ENCODE measurements around the gene KCNIP2. TPM values are rescaled to one million over a fixed set of nuclear protein-coding genes. Genes with fewer than 3 reads are reported as not detected.
"Not testable (repeated sequence)": the region's sequence is repeated elsewhere in the genome, so short reads cannot be mapped to it uniquely, and the experiment has no call there.

KCNIP2 gene
- polyA plus RNA-seq, 10 donors = 2.4 to 8.0 (median 3.1) TPM

GRCh38 chr10:101828766-101829551 lies 14.6 kb downstream of the KCNIP2 start:
- DNase-seq = peak in 1 of 3 donors; percentile 43

DNA sequence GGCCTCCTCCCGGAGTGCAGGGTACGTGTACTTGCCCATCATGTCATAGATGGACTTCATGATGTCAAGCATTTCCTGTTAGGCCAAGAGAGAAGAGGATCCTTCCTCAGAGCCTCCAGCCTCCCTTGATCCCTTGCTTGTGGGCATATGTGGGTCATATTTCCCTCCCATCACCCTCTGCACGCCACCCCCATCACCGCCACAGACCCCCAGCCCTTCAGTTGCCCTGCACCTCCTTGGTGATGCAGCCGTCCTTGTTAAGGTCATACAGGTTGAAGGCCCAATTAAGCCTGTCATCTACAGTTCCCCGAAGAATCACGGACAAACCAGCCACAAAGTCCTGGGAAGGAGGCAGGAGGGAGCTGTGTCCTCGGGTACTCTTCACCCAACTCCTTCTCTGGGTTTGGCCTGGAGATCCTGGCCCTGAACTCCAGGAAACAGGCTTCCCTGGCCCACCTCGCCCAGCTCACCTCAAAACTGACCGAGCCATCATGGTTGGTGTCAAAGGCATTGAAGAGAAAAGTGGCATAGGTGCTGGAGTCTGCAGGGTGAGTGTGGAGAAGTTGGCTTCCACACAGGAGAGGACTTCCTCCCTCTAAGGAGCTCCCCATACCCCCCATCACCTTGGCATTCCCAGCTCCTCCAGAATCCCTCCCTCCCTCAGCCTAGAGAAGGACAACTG lies 15.5 kb downstream of the KCNIP2 start:
- DNase-seq = no peak

GRCh38 chr10:101826852-101827434 lies 16.7 kb downstream of the KCNIP2 start:
- no peak for DNase-seq

GRCh38 chr10:101824736-101825135 lies 18.9 kb downstream of the KCNIP2 start:
- no peak for DNase-seq

- DNase-seq = no peak
Observed at GRCh38 chr10:101818872-101819633, 24.5 kb downstream of the KCNIP2 start.

DNA sequence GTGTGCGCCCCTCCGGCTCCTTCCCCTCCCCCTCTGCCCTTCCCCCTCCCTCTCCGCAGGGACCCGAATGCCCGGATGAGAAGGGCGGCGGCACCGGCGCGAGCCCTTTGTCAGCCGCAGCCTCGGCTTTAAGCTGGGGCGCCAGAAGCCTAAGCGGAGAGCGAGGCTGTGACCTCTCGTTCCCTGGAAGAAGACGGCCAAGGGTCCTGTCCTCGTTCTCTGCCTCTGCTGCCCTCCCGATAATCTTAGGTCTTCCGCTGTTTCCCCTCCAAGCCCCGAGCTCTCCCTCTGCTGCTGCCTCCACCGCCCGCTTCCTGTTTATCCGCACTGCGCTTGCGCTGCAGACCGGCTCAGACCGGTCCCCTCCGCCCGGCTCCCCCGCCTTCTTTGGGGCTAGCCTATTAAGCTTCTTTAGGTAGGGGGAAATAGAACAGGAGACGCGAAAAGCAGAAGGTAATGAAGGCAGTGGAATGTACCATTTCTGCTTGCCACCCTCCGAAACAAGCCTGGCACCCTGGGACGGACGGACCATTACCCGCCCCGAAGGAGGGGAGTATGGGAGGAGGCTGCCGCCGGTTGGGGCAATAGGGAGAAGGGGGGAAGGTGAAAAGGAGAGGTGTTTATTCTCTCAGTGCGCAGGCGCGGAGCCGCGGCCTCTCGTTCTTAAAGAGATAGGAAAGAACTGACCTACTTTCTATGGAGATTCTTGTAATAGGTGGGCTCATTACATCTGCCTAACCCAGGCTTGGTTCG lies 25.3 kb downstream of the KCNIP2 start, which contains the start of gene OGA:
TSS of gene OGA (minus strand) at position 326 of the 753 bp plus-strand sequence. CDS start 422 bp downstream, outside the sequence.
- DNase-seq = peak; percentile 98 to 100 (median 99)

DNA sequence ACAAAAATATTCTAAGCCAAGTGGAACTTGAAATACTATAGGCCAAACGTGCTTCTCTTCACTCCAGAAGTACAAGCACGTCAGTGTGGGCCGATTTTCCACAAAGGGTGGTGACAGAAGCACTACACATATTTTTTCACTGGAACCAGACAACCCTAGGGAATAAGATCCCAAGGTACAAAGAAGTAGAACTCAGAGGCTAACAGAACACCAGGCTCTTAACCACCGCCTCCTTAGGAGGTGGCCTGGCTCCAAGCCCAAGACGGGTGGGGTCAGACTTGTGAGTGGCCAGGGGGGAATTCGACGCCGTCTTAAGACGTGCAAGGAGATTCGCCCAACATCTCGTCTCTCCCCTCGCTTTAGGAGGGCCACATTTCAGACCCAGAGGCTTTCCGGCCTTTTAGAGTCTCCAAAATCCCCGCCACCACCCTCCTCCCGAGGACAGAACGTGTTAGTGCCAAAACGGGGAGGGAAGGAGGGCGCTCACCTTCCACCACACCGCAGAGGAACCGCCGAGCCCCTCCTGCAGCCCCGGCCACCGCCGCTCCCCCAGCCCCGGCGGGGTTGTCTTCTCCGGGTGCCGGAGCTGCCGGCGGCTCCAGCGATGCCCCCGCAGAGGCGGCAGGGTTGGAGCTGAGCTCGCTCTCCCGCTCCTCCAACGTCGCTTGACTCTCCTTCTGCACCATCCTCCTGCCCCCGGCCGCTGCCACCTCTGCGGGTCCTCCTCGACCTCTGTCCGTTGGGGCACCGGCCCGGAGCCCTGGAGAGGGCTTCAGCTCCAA lies 26.1 kb downstream of the KCNIP2 start:
- DNase-seq = peak; percentile 91 to 96 (median 94)

- DNase-seq = no peak
Observed at GRCh38 chr10:101816913-101817336, 26.7 kb downstream of the KCNIP2 start.

DNA sequence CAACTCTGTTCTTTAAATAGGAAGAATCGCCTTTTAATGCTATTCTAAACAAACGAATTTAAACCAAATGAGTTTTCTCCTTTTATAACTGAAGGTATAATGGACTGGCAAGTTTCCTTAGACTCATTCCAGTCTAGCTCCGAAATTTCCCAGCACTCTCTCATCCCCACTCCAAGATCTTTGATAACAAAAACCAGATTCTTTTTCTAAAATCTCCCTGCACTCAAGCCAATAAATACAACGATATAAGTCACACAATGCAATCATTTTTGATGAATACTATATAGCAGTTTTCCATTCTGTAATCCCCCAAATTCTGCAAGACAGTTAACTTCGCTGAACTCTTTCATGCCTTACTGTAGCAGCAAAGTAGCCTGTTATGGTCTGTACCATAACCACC lies 27.2 kb downstream of the KCNIP2 start:
- DNase-seq = peak in 1 of 3 donors; percentile 52

DNA sequence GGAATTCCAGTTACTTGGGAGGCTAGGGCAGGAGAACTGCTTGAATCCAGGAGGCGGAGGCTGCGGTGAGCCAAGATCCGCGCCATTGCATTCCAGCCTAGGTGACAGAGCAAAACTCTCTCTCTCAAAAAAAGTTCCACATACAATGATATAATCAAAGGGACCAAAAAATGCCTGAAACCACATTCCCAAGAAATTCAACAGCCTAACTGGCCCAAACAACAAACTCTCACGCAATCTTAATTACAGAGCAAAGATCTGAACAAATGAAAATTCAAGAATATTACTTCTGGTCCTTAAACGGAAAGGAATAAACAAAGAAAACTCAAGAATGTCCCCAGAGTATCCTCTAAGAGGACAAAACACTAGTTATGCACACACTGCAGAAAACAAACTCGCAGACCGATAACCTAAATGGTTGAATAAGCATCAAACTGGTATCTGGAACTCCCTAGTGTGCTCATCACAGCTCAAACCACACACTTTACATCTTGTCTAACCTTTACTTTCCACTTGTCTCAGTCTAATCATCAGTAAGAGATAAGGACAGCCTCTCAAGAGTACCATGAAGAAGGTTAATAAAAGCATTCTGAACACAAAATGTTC lies 29.0 kb downstream of the KCNIP2 start:
- DNase-seq = no peak

DNA sequence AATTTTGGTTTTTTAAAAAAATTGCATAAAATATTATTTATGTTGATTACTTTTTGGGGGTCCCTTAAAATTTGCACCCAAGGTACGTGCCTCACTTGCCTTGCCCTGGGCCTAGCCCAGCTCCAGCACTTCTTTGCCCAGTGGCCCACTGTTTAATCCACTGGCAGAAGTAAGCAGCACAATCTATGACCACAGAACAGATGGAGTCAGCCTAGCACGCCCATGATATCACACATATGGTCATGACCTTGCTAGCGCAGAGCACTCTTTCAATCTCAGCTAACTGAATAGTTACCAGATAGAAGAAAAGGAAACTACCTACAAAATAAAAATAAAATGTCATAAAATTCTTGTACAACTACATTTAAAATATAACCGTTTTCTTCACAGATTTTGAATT lies 31.0 kb downstream of the KCNIP2 start:
- DNase-seq = no peak

- no peak for DNase-seq
Observed at GRCh38 chr10:101807158-101807557, 36.4 kb downstream of the KCNIP2 start.

GRCh38 chr10:101803511-101803910 lies 40.1 kb downstream of the KCNIP2 start:
- no peak for DNase-seq

DNA sequence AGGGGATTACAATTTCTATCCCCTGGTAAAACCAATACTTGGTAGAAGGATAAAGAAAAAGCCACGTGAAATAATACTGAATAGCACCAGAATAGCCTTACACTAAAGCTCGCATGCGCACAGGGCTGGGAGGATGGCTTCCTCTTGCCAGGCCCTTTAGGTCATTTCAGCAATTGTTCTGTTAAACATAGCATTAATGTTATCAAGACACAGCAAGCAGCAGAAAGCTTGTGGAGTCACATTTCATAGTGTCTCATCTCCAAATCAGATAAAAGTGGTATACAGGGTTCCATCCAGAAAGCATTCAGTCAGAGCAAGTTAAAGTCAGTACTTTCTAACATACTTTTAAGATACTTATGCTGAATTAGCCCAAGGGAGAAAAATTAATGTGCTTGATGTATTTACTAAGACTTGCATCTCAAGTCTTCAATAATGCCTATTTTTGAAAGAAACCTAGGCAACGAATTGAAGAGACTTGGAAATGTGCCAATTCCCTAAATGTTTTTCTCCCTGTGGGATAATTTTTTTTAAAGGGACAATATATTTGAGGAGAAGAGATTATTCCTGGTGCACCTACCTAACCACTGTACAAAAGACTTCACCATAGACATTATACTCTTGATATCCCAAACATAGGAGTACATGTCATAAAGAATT lies 46.1 kb downstream of the KCNIP2 start:
- no peak for DNase-seq

DNA sequence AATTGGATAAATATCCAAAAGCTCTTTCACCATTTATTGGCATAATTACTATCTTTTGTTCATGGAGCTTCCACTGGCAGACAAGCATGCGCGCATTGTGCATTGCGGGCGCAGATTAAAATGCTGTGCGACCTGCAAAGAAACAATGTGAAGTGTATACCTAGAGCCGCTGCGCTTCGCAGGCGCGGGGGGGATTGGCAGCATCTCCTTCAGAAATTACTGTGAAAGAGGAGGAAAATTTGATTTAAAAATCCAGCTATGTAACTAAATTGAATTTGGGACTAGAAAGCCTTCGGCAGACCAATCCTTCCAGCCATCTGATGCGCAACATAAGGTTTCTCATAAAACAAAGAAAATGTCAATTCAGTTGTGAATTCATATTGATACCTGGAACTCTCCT lies 50.1 kb downstream of the KCNIP2 start:
- DNase-seq = no peak

DNA sequence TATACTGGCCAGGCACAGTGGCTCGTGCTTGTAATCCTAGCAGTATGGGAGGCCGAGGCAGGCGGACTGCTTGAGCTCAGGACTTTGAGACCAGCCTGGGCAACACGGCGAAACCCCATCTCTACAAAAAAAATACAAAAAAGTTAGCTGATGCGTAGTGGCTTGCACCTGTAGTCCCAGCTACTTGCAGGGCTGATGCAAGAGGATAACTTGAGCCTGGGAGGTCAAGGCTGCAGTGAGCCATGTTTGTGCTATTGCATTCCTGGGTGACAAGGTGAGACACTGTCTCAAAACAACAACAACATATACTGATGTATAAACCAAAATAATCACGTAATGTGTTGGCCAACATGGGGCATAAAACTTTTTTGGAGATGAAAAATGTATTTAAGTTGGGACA lies 53.9 kb downstream of the KCNIP2 start:
- DNase-seq = no peak

DNA sequence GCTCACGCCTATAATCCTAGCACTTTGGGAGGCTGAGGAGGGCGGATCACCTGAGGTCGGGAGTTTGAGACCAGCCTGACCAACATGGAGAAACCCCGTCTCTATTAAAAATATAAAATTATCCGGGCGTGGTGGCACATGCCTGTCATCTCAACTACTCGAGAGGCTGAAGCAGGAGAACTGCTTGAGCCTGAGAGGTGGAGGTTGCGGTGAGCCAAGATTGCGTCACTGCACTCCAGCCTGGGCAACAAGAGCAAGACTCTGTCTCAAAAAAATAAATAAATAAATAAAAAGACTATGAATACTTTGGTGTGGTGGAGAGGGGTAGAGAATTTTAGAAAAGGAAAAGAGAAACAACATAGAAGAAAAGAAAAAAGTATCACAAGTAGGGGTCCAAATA lies 54.4 kb downstream of the KCNIP2 start:
- not testable (repeated sequence) for DNase-seq

DNA sequence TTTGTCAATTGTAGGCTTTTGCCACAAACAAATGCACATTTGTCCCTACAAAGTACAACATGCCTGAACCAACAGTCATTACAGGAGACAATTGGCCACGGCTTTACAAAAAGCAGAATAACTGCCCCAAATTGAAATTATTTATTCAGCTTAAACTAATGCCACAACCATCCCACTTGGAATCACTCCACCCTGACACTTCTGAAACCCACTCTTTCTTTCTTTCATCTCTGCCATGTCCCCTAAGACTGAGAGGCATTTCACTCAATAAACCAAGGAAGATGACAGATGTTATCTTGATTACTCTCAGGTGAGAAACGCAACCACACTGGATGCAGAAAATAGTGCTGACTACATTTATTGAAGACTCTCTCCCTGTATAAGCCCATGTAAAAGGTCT lies 57.8 kb downstream of the KCNIP2 start:
- no peak for DNase-seq

DNA sequence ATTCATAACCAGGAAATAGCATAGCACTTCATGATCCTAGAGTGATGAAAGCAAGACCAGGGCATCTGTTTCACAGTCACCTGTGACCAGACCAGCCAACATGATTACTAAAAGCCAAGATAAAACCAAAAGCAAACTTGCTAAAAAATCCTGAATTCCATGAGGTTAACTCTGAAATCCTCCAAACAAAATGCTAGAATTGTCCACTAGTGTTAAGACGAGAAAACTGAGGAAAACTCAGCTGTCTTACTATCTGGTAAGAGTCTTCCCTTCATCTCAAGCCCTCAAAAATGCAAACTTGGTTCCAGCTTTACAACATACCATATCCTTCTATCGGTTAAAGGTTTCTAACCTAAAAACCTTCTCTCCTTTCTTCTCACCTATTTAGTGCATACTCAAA lies 59.0 kb downstream of the KCNIP2 start:
- no peak for DNase-seq

Measured in muscle of back (tissue), 11 donors.